IPS DF 6.9 (cell line): ENCODE measurements around the gene SPPL2B.

Experiments used
- DNase-seq: peaks from one replicate; pipeline ENCODE4 v3.0.0-alpha.2; 2013; ENCODE audit warnings: low read depth, low spot score
- H3K27ac ChIP-seq: one replicate; pipeline ENCODE4 v1.5.1; 2013; ENCODE audit warnings: low read length, control low read depth
- H3K27me3 ChIP-seq: 2 replicates; pipeline ENCODE4 v1.6.1; 2013; ENCODE audit warnings: mild to moderate bottlenecking, low read length; ENCODE audit not compliant: control insufficient read depth, insufficient read depth
- H3K36me3 ChIP-seq: 2 replicates; pipeline ENCODE4 v1.6.1; 2013; ENCODE audit warnings: low read length; ENCODE audit not compliant: control insufficient read depth, insufficient read depth
- H3K4me1 ChIP-seq: 2 replicates; pipeline ENCODE4 v1.6.1; 2013; ENCODE audit warnings: low read length; ENCODE audit not compliant: control insufficient read depth, insufficient read depth
- H3K4me3 ChIP-seq: 2 replicates; pipeline ENCODE4 v1.5.1; 2013; ENCODE audit warnings: mild to moderate bottlenecking, low read length
- H3K9me3 ChIP-seq: 2 replicates; pipeline ENCODE4 v1.6.1; 2013; ENCODE audit warnings: low read length, inconsistent platforms; ENCODE audit not compliant: control insufficient read depth, insufficient read depth
- WGBS: extraction: QIAGEN DNeasy Blood & Tissue Kit; methylation state at CpG from one replicate; pipeline ENCODE4 v1.1.7; 2013; ENCODE audit warnings: mixed read lengths, missing lambda C conversion rate; ENCODE audit not compliant: insufficient read length, insufficient coverage; 5-methylcytosine and 5-hydroxymethylcytosine counted together

SPPL2B gene

GRCh38 chr19:2288338-2288817, 40.1 kb upstream of the SPPL2B start:
- DNase-seq = no peak
- no peaks in the 10 kb centered on the region for H3K36me3 ChIP-seq
- H3K9me3 ChIP-seq = no peaks in the 10 kb centered on the region
- peaks cover 38% of the 10 kb centered on the region for H3K27me3 ChIP-seq
- no CpG with 5 or more reads among the region's 17 CpGs for WGBS
- no peak overlapping the region for H3K4me3 ChIP-seq
- peaks cover 4% of the 10 kb centered on the region; the same call in 1 of the 2 replicates for H3K4me1 ChIP-seq
- no peak overlapping the region for H3K27ac ChIP-seq

GRCh38 chr19:2288818-2289713, 39.4 kb upstream of the SPPL2B start:
- Histone ChIP-seq H3K27ac (no peak overlapping the region), H3K4me3 (no peak overlapping the region), H3K27me3 (peaks cover 38% of the 10 kb centered on the region), H3K36me3 (no peaks in the 10 kb centered on the region), H3K9me3 (no peaks in the 10 kb centered on the region), H3K4me1 (peaks cover 4% of the 10 kb centered on the region; the same call in 1 of the 2 replicates)
- WGBS = no CpG with 5 or more reads among the region's 28 CpGs
- DNase-seq = no peak

GRCh38 chr19:2289714-2290435, 38.6 kb upstream of the SPPL2B start:
- Histone ChIP-seq H3K36me3 (no peaks in the 10 kb centered on the region), H3K4me3 (peak overlapping the region; percentile 2; the same call in 1 of the 2 replicates), H3K27ac (no peak overlapping the region), H3K9me3 (no peaks in the 10 kb centered on the region), H3K27me3 (peaks cover 38% of the 10 kb centered on the region), H3K4me1 (peaks cover 4% of the 10 kb centered on the region; the same call in 1 of the 2 replicates)
- DNase-seq = no peak
- WGBS = no CpG with 5 or more reads among the region's 74 CpGs

DNA sequence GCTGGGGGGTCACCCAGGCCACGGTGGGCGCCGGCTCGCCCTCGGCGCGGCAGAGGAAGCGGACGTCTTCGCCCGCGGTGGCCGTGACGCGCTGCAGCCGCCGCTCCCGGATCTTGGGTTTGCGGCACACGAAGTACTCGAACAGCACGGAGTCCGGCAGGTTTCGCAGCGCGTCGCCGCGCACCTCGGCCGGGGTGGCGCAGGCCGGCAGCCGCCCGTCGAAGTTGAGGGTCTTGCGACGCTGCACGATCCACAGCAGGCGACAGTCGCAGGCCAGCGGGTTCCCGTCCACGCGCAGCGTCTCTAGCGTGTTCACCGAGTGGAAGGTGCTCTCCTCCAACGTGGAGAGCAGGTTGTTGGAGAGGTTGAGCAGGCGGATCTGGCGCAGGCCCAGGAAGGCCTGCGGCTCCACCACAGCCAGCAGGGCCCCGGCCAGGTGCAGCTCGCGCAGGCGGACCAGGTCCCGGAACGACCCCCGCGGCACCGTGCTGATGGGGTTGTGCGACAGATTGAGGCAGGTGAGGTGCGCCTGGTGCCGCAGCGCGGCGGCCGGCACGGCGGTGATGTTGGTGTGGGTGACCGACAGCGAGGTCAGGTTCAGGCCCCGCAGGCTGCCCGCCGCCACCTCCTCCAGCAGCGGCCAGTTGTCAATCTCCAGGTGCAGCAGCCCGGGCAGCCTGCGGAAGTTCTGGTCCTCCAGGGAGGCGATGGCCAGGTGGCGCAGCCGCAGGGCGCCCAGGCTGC, 37.9 kb upstream of the SPPL2B start:
- DNase-seq = no peak
- Histone ChIP-seq H3K4me1 (peaks cover 4% of the 10 kb centered on the region; the same call in 1 of the 2 replicates), H3K4me3 (peak overlapping the region; percentile 22; the same call in 1 of the 2 replicates), H3K27ac (no peak overlapping the region), H3K27me3 (peaks cover 40% of the 10 kb centered on the region), H3K36me3 (no peaks in the 10 kb centered on the region), H3K9me3 (no peaks in the 10 kb centered on the region)
- no CpG with 5 or more reads among the region's 82 CpGs for WGBS

- Histone ChIP-seq H3K4me3 (peak overlapping the region; percentile 22; the same call in 1 of the 2 replicates), H3K4me1 (peaks cover 4% of the 10 kb centered on the region; the same call in 1 of the 2 replicates), H3K36me3 (no peaks in the 10 kb centered on the region), H3K27ac (no peak overlapping the region), H3K27me3 (peaks cover 40% of the 10 kb centered on the region), H3K9me3 (no peaks in the 10 kb centered on the region)
- WGBS = no CpG with 5 or more reads among the region's 67 CpGs
- no peak for DNase-seq
Measured at GRCh38 chr19:2291185-2291751, 37.2 kb upstream of the SPPL2B start.

GRCh38 chr19:2294687-2295335, 33.7 kb upstream of the SPPL2B start:
- Histone ChIP-seq H3K36me3 (no peaks in the 10 kb centered on the region), H3K9me3 (no peaks in the 10 kb centered on the region), H3K4me1 (peaks cover 4% of the 10 kb centered on the region; the same call in 1 of the 2 replicates), H3K4me3 (no peak overlapping the region), H3K27me3 (peaks cover 26% of the 10 kb centered on the region; the same call in 1 of the 2 replicates), H3K27ac (no peak overlapping the region)
- WGBS = no CpG with 5 or more reads among the region's 26 CpGs
- no peak for DNase-seq

GRCh38 chr19:2296141-2296540, 32.3 kb upstream of the SPPL2B start:
- peaks cover 13% of the 10 kb centered on the region; the same call in 1 of the 2 replicates for H3K27me3 ChIP-seq
- H3K9me3 ChIP-seq = no peaks in the 10 kb centered on the region
- no peak for DNase-seq
- H3K4me3 ChIP-seq = no peak overlapping the region
- no CpG with 5 or more reads among the region's 16 CpGs for WGBS
- H3K4me1 ChIP-seq = peaks cover under 1% of the 10 kb centered on the region; the same call in 1 of the 2 replicates
- no peaks in the 10 kb centered on the region for H3K36me3 ChIP-seq
- H3K27ac ChIP-seq = no peak overlapping the region

DNA sequence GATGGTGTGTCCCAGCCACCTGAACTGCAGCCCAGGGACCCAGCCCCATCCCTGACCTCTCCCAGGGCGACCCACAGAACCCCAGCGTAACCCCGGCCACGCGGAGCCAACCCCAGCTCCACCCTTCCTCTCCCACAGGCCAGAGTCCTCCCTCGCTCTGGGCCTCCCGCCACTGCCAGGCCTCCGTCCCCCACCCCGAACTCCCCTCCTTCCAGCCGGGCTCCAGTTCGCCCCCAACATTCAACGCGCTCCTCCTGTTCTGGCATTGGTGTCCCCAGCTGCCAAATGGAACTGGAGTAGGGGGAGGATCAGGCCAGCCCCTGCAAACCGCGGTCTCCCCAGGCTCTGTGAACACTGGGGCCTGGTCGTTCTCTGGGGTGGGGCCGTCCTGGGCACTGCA, 28.0 kb upstream of the SPPL2B start:
- no peak for DNase-seq
- WGBS = no CpG with 5 or more reads among the region's 17 CpGs
- Histone ChIP-seq H3K27me3 (peaks cover 1% of the 10 kb centered on the region; the same call in 1 of the 2 replicates), H3K4me3 (no peak overlapping the region), H3K4me1 (peaks cover 6% of the 10 kb centered on the region; the same call in 1 of the 2 replicates), H3K36me3 (no peaks in the 10 kb centered on the region), H3K9me3 (no peaks in the 10 kb centered on the region), H3K27ac (no peak overlapping the region)
